ENCODE results near the gene PDLIM7. TPM values are rescaled to one million over a fixed set of nuclear protein-coding genes. Genes with fewer than 3 reads are reported as not detected.
A peak's percentile ranks its signal among the peaks of the same experiment; 100 is the strongest.

PDLIM7 gene
- total and polyA plus RNA-seq, 2 donors (not counting 3 experiments of a cell fraction or from before 2014, with no cell fraction given): 314 to 318 TPM

DNA sequence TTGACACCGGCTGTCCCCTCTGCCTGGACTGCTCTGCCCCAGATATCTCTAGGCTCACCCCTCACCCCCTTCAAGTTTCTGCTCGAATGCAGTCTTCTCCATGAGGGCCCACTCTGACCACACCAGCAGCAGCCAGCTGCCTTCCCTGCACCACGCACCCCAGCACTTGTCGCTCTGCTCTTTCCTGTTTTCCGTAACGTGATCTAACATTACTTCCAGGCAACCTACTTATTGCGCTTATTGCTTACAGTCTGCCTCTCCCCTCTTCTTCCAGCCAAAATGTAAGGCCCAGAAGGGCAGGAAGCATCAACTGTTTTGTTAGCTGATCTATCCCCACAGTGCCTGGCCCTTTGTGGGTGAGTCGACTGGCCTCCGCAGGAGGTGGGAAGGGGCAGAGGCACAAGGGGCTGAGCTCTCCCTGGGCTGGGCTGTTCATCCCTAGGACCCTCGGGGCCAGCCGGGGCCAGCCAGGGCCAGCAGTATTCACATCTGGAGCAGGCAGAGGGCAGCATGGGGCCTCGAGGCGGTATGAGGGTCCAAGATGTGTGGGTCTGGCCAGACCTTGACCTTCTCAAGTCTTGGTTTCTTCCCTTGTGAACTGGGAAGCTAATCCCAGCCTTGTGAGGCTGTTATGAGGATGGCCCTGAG lies 12.4 kb downstream of the PDLIM7 start:
- no peaks in the 10 kb centered on the region for H3K9me3 ChIP-seq (replicated peaks; ENCODE audit: control insufficient read depth, insufficient read depth, low read length)
- dilution Hi-C loops (cut with MboI; ENCODE audit: extremely low pct_ligation_motif_present, low sequenced_read_pairs) (no loop called here), intact Hi-C loops (cut with micrococcal nuclease) (no loop called here)
- ChIA-PET CTCF (interaction anchor here (0.8 to 1.2 kb wide), 2 partner anchors 16 to 94 kb away, joined by 3 to 4 read pairs; no protein-coding TSS in a partner anchor), POLR2A (interaction anchor here (1.2 kb wide), 1 partner anchor 12 kb away, joined by 4 read pairs; the partner anchor contains the start of gene PDLIM7)
- FAIRE-seq (no peak), DNase-seq (ENCODE audit: low read depth, low spot score) (no peak)
- no peaks in the 10 kb centered on the region for H4K20me1 ChIP-seq (replicated peaks; ENCODE audit: control insufficient read depth, extremely low read depth, insufficient read depth, low read length)
- H3K79me2 ChIP-seq (ENCODE audit: control insufficient read depth, insufficient read depth, low read length): peaks cover 4% of the 10 kb centered on the region
- no peak overlapping the region for H3K27ac ChIP-seq (ENCODE audit: insufficient read depth, low read depth, low read length)
- H3K4me3 ChIP-seq (replicated peaks in 1 of 3; ENCODE audit: insufficient read depth in 1 of 3, low read depth in 1 of 3, low read length in 3 of 3): no peak overlapping the region
- H3K9ac ChIP-seq (replicated peaks; ENCODE audit: extremely low read depth, insufficient read depth, low read length): no peak overlapping the region
- BruUV-seq (replicated peaks): no TSS peak
- H3K4me1 ChIP-seq (ENCODE audit: control insufficient read depth, extremely low read depth, insufficient read depth, low read length): no peaks in the 10 kb centered on the region
- H3K36me3 ChIP-seq (ENCODE audit: control insufficient read depth in 2 of 2, extremely low read depth in 1 of 2, insufficient read depth in 2 of 2, low read length in 2 of 2): peaks cover 21 to 53% of the 10 kb centered on the region in 2 experiments
- no peaks in the 10 kb centered on the region for H3K27me3 ChIP-seq (ENCODE audit: control insufficient read depth in 2 of 2, insufficient read depth in 2 of 2, low read length in 2 of 2)
- H3K9me1 ChIP-seq (replicated peaks; ENCODE audit: control insufficient read depth, extremely low read depth, insufficient read depth, low read length): no peaks in the 10 kb centered on the region
- no peak for TF ChIP-seq MYC (IDR thresholded peaks at IDR 0.05; ENCODE audit: low read depth, low read length)
- TF ChIP-seq POLR2AphosphoS5 (IDR thresholded peaks at IDR 0.05; ENCODE audit: insufficient read depth, low read depth, low read length): peak; percentile 3
- H3K4me2 ChIP-seq (ENCODE audit: insufficient read depth, low read length): no peak overlapping the region
- no peak overlapping the region for H2AFZ ChIP-seq (ENCODE audit: low read depth, low read length)

DNA sequence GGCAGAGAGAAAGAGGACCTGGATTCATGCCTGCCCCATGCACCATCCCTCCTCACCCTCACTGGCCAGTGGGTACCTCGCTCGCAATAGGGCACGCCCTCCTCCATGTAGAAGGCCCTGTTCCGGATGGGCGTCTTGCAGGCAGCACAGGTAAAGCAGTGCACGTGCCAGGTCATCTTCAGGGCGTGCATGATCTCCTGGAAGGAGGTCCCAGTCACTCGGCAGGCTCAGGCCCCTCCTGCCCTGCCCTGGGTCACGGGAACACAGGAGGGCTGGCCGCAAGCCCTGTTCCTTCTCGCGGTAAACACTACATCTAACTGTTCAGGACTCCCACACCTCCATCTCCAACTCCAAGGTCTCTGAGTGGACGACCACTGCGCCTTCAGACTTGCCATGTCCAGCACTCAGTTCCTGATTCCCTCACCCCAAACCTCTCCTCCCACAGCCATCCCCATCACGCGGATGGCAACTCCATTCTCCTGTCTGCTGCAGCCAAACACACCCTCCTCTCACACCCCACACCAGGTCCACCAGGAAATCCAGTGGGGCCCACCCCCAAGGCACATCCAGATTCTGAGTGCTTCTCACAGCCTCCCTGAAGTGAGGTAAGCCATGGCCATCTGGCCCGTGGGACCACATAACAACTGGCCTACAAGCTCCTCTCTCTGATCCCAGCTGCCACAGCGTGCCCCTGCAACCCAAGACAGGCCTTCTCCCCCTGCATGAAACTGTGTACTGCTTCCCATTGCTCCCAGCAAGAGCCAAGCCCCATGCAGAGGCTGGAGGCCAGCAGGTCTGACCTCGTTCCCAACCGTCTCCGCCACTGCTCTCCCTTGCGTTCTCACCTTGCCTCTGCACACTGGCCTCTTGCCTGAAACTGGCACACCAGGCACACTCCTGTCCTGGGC lies 13.2 kb downstream of the PDLIM7 start:
- H3K9me3 ChIP-seq (replicated peaks; ENCODE audit: control insufficient read depth, insufficient read depth, low read length): no peaks in the 10 kb centered on the region
- no peaks in the 10 kb centered on the region for H3K4me1 ChIP-seq (ENCODE audit: control insufficient read depth, extremely low read depth, insufficient read depth, low read length)
- H3K27me3 ChIP-seq (ENCODE audit: control insufficient read depth in 2 of 2, insufficient read depth in 2 of 2, low read length in 2 of 2): no peaks in the 10 kb centered on the region
- H3K4me2 ChIP-seq (ENCODE audit: insufficient read depth, low read length): no peak overlapping the region
- dilution Hi-C loops (cut with MboI; ENCODE audit: extremely low pct_ligation_motif_present, low sequenced_read_pairs) (no loop called here), intact Hi-C loops (cut with micrococcal nuclease) (no loop called here)
- TF ChIP-seq POLR2AphosphoS5 (IDR thresholded peaks at IDR 0.05; ENCODE audit: insufficient read depth, low read depth, low read length) (peak; percentile 75), GATA2 (IDR thresholded peaks at IDR 0.05; ENCODE audit: insufficient read depth, insufficient read length, low read depth, low read length) (no peak), POLR2A (IDR thresholded peaks at IDR 0.05; ENCODE audit: low read depth, low read length) (peak; percentile 61), MYC (IDR thresholded peaks at IDR 0.05; ENCODE audit: low read depth, low read length) (no peak)
- H3K79me2 ChIP-seq (ENCODE audit: control insufficient read depth, insufficient read depth, low read length): peaks cover 4% of the 10 kb centered on the region
- DNase-seq (ENCODE audit: low read depth, low spot score): no peak
- ChIA-PET POLR2A (interaction anchor here (1.2 kb wide), 1 partner anchor 13 kb away, joined by 4 read pairs; the partner anchor contains the start of gene PDLIM7), CTCF (no interaction called here)
- H4K20me1 ChIP-seq (replicated peaks; ENCODE audit: control insufficient read depth, extremely low read depth, insufficient read depth, low read length): no peaks in the 10 kb centered on the region
- no peak overlapping the region for H3K27ac ChIP-seq (ENCODE audit: insufficient read depth, low read depth, low read length)
- no peaks in the 10 kb centered on the region for H3K9me1 ChIP-seq (replicated peaks; ENCODE audit: control insufficient read depth, extremely low read depth, insufficient read depth, low read length)
- H3K4me3 ChIP-seq (replicated peaks in 1 of 3; ENCODE audit: insufficient read depth in 1 of 3, low read depth in 1 of 3, low read length in 3 of 3): no peak overlapping the region
- H3K36me3 ChIP-seq (ENCODE audit: control insufficient read depth in 2 of 2, extremely low read depth in 1 of 2, insufficient read depth in 2 of 2, low read length in 2 of 2): peaks cover 16 to 48% of the 10 kb centered on the region in 2 experiments
- H3K9ac ChIP-seq (replicated peaks; ENCODE audit: extremely low read depth, insufficient read depth, low read length): no peak overlapping the region
- no peak overlapping the region for H2AFZ ChIP-seq (ENCODE audit: low read depth, low read length)
- BruUV-seq (replicated peaks): no TSS peak
- FAIRE-seq: no peak
